Upper lobe of right lung (tissue), 1 donor: Measurements from ENCODE around the gene COX7B2. TPM values are rescaled to one million over a fixed set of nuclear protein-coding genes. Genes with fewer than 3 reads are reported as not detected.

ENCODE experiments used
- ATAC-seq: fragments of 200-7000 bp; cut with Tn5 transposase; one replicate; pipeline ENCODE4 v1.9.1; 2020; ENCODE audit warnings: mild to moderate bottlenecking, moderate library complexity
- DNase-seq: peaks from one replicate; pipeline ENCODE4 v3.0.0-alpha.2; 2020
- H3K27ac ChIP-seq: fragments of 200-600 bp; one replicate; pipeline ENCODE4 v1.8.0; 2022
- H3K27me3 ChIP-seq: fragments of 200-600 bp; one replicate; pipeline ENCODE4 v1.8.0; 2022; ENCODE audit warnings: mild to moderate bottlenecking
- H3K36me3 ChIP-seq: fragments of 200-600 bp; one replicate; pipeline ENCODE4 v1.8.0; 2022
- H3K4me1 ChIP-seq: fragments of 200-600 bp; one replicate; pipeline ENCODE4 v1.8.0; 2022
- H3K4me3 ChIP-seq: fragments of 200-600 bp; one replicate; pipeline ENCODE4 v1.8.0; 2022; ENCODE audit warnings: mild to moderate bottlenecking
- H3K9me3 ChIP-seq: fragments of 200-600 bp; one replicate; pipeline ENCODE4 v1.8.0; 2022
- CTCF ChIP-seq: fragments of 200-600 bp; IDR thresholded peaks from one replicate; pipeline ENCODE4 v1.8.0; 2022; ENCODE audit warnings: antibody characterized with exemption
- intact Hi-C: fragments of 100-400 bp; cut with DNase I; formaldehyde crosslinking; loops from one replicate; pipeline ENCODE4 v1.11.0; 2022
- total RNA-seq: library from RNA; stranded (reverse); fragmentation: NEBNext Ultra II Directional; extraction: Animal tissue kit (Norgen Biotek cat#: 25700); gene quantifications from one replicate; pipeline ENCODE4 v1.2.1, GENCODE V29; 2021
- donor health status: DM: no; HTN: yes; CAD: no; lungs with severe emphysema.

Gene COX7B2
- total RNA-seq, 1 donor from 2014 or later = not detected

- H3K27ac ChIP-seq = no peak overlapping the region
- intact Hi-C loops = no loop called here
- no peak overlapping the region for H3K4me3 ChIP-seq
- no peaks in the 10 kb centered on the region for H3K4me1 ChIP-seq
- DNase-seq (no peak), ATAC-seq (no peak)
- no peak for TF ChIP-seq CTCF
- H3K9me3 ChIP-seq = no peaks in the 10 kb centered on the region
- H3K27me3 ChIP-seq = peaks cover 6% of the 10 kb centered on the region
- no peaks in the 10 kb centered on the region for H3K36me3 ChIP-seq
Measured at GRCh38 chr4:46924789-46925529, 15.9 kb upstream of the COX7B2 start.

- Histone ChIP-seq H3K4me1 (no peaks in the 10 kb centered on the region), H3K27me3 (no peaks in the 10 kb centered on the region), H3K27ac (no peak overlapping the region), H3K4me3 (no peak overlapping the region), H3K9me3 (no peaks in the 10 kb centered on the region), H3K36me3 (no peaks in the 10 kb centered on the region)
- intact Hi-C loops = no loop called here
- DNase-seq (no peak), ATAC-seq (no peak)
- TF ChIP-seq CTCF = no peak
Measured at GRCh38 chr4:46922205-46922604, 13.2 kb upstream of the COX7B2 start.

DNA sequence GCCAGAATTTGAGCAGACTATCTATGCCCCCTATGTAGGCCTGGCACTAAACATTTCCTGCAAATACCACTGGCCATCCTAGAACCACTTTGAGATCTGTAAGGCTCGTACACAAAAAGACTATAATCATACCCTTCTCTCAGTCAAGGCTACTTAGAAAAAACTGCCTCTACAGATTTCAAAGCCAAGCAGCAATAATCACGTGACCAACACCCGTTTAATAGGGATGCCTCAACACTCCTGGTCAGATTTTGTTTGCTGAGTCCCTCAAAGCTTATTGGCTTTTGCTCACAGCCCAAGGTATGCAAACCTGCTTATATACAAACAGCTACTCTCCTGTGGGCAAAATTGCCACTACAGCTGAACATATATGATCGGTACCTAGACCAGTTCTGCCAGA is 897 bp downstream of the COX7B2 start:
- no peak for ATAC-seq
- no peaks in the 10 kb centered on the region for H3K27me3 ChIP-seq
- TF ChIP-seq CTCF = no peak
- H3K27ac ChIP-seq = no peak overlapping the region
- H3K36me3 ChIP-seq = no peaks in the 10 kb centered on the region
- intact Hi-C loops = no loop called here
- no peak for DNase-seq
- H3K4me3 ChIP-seq = no peak overlapping the region
- no peaks in the 10 kb centered on the region for H3K4me1 ChIP-seq
- H3K9me3 ChIP-seq = no peaks in the 10 kb centered on the region

DNA sequence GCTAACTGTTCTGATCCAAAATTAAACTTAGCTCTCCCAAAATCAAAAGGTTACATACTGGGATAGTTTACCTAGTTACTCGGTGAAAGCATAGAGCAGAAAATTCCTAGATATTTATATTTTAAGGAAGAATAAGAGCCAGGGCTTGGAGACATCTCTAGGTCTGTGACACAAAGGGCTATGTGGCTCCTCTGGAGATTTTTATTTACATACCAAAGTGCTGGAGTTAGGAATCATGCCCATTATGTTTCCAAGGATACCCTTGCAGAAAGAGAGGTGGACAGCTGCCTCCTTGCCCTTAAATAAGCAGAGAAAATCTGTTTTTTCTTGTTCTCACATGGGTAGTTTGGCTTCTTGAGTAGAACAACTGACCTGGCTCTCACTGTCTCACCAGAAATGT is 9.0 kb downstream of the COX7B2 start:
- H3K36me3 ChIP-seq = no peaks in the 10 kb centered on the region
- DNase-seq = no peak
- no peaks in the 10 kb centered on the region for H3K4me1 ChIP-seq
- no peak for TF ChIP-seq CTCF
- H3K27me3 ChIP-seq = no peaks in the 10 kb centered on the region
- H3K27ac ChIP-seq = no peak overlapping the region
- no peaks in the 10 kb centered on the region for H3K9me3 ChIP-seq
- ATAC-seq = no peak
- intact Hi-C loops = no loop called here
- H3K4me3 ChIP-seq = no peak overlapping the region

DNA sequence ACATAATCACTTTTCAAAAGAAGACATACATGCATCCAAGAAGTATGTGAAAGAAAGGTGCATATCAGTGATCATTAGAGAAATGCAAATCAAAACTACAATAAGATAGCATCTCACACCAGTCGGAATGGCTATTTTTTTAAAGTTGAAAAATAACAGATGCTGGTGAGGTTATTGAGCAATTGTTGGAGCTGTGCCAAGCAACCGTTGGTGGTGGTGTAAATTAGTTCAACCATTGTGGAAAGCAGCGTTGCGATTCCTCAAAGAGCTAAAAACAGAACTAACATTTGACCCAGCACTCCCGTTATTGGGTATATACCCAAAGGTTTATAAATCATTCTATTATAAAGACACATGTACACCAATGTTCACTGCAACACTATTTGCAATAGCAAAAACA is 14.2 kb downstream of the COX7B2 start:
- no peaks in the 10 kb centered on the region for H3K36me3 ChIP-seq
- ATAC-seq = no peak
- no peak overlapping the region for H3K27ac ChIP-seq
- H3K4me1 ChIP-seq = no peaks in the 10 kb centered on the region
- intact Hi-C loops = no loop called here
- no peak for TF ChIP-seq CTCF
- H3K4me3 ChIP-seq = no peak overlapping the region
- no peaks in the 10 kb centered on the region for H3K9me3 ChIP-seq
- no peaks in the 10 kb centered on the region for H3K27me3 ChIP-seq
- no peak for DNase-seq

DNA sequence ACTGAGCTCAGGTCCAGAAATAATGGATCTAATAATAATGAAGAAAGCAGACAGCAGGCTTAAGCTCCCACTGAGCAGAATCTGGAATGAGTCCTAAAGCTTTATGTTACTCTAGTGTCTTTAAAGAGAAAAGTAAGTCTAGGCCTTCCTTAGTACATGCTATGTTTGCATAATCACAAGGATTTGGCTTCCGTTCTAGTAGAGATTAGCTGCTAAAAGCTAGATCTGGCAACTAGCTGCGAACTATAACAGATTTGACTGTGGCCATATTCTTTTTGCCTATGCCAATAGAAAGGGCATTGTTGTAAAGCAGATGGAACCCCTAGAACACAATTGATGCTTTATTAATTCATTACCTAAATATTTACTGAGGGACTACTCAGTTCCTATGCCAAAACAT is 19.0 kb downstream of the COX7B2 start:
- DNase-seq (no peak), ATAC-seq (no peak)
- no peaks in the 10 kb centered on the region for H3K36me3 ChIP-seq
- intact Hi-C loops = no loop called here
- no peaks in the 10 kb centered on the region for H3K9me3 ChIP-seq
- H3K4me3 ChIP-seq = no peak overlapping the region
- H3K27me3 ChIP-seq = no peaks in the 10 kb centered on the region
- H3K4me1 ChIP-seq = no peaks in the 10 kb centered on the region
- H3K27ac ChIP-seq = no peak overlapping the region
- no peak for TF ChIP-seq CTCF
